ENCODE data around the gene CITED2. TPM values are rescaled to one million over a fixed set of nuclear protein-coding genes. Genes with fewer than 3 reads are reported as not detected.

The CITED2 gene
- total RNA-seq, 2 donors from 2014 or later = 119 to 208 TPM

GRCh38 chr6:139330306-139330705 lies 44.1 kb downstream of the CITED2 start:
- no peak for DNase-seq (ENCODE audit: low spot score)
- Histone ChIP-seq H3K27ac (no peak overlapping the region), H3K36me3 (no peaks in the 10 kb centered on the region), H3K9me3 (no peaks in the 10 kb centered on the region), H3K4me3 (no peak overlapping the region), H3K4me1 (peaks cover 0 to 2% of the 10 kb centered on the region in 2 donors), H3K27me3 (no peaks in the 10 kb centered on the region)
- TF ChIP-seq CTCF (IDR thresholded peaks at IDR 0.05) = no peak

DNA sequence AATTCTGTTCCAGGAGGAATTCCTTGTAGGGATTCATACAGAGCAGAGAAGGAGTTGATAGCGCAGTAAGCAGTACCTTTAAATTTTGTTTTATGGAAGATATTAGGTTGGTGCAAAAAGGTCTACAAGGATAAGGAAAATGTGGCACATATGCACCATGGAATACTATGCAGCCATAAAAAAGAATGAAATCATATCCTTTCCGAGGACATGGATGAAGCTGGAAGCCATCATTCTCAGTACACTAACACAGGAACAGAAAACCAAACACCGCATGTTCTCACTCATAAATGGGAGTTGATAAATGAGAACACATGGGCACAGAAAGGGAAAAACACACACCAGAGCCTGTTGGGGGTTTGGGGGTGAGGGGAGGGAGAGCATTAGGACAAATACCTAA lies 45.2 kb downstream of the CITED2 start:
- H3K9me3 ChIP-seq = no peaks in the 10 kb centered on the region
- H3K36me3 ChIP-seq = no peaks in the 10 kb centered on the region
- no peak overlapping the region for H3K27ac ChIP-seq
- H3K4me1 ChIP-seq = no peaks in the 10 kb centered on the region
- no peak for TF ChIP-seq CTCF (IDR thresholded peaks at IDR 0.05)
- H3K4me3 ChIP-seq = no peak overlapping the region
- H3K27me3 ChIP-seq = no peaks in the 10 kb centered on the region
- DNase-seq (ENCODE audit: low spot score) = no peak

DNA sequence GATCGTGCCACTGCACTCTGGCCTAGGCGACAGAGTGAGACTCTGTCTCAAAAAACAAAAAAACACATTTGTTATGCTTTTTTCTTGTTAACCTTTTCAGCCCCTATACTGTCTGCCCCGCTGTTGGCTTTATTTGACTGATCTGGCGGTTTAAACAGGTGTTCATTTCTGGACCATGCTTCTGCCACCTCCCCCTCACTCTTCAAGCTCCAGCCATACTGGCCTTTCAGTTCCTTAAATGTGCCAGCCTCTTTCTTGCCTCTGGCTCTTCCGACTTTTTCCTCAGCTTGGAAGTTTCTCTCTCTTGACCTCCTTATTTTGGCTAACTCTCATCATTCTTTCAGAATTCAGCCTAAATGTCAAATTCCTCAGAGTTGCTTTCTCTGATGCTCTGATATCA lies 47.4 kb downstream of the CITED2 start:
- no peak for TF ChIP-seq CTCF (IDR thresholded peaks at IDR 0.05)
- H3K9me3 ChIP-seq = no peaks in the 10 kb centered on the region
- no peaks in the 10 kb centered on the region for H3K27me3 ChIP-seq
- no peaks in the 10 kb centered on the region for H3K4me1 ChIP-seq
- no peaks in the 10 kb centered on the region for H3K36me3 ChIP-seq
- no peak for DNase-seq (ENCODE audit: low spot score)
- no peak overlapping the region for H3K27ac ChIP-seq
- H3K4me3 ChIP-seq = no peak overlapping the region

DNA sequence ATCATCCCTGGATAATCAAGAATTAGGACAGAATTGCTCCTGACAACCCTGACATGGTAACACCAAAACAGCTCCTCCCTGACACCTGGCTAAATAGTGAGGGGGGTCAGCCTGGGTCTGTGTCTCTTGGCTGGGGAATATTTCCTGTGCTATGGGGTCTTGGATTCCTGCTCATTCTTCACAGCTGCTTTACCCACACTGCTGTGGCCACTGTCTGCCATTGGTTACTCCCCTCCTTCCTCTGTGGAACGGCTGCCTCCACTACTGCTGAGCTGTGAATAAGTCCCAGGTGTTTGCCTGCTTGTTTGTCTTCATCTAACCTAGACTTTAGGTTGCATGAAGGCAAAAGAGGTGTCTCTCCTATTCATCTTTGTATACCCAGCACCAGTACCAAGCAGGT lies 48.8 kb downstream of the CITED2 start:
- TF ChIP-seq CTCF (IDR thresholded peaks at IDR 0.05) = no peak
- H3K4me1 ChIP-seq = no peaks in the 10 kb centered on the region
- H3K9me3 ChIP-seq = no peaks in the 10 kb centered on the region
- no peak overlapping the region for H3K27ac ChIP-seq
- no peak overlapping the region for H3K4me3 ChIP-seq
- no peaks in the 10 kb centered on the region for H3K27me3 ChIP-seq
- no peak for DNase-seq (ENCODE audit: low spot score)
- no peaks in the 10 kb centered on the region for H3K36me3 ChIP-seq

DNA sequence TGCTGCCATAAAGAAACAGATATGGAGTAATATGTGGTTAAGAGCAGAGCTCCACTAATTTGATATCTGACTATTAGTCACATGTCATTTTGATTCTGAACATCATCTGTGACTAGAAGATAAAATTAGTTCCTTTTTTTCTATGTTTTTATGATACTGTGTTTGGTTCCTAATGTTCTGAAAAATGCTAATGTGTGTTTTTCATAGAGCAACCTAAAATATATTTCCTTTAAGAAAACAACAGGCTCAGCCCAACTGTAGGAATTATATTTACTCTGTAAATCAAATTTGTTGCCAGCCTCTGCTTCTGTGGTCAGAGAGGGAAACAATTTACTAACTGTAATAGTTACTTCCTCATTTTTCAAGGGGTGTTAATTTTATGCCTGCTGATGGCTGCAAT lies 49.3 kb downstream of the CITED2 start:
- no peaks in the 10 kb centered on the region for H3K4me1 ChIP-seq
- H3K9me3 ChIP-seq = no peaks in the 10 kb centered on the region
- H3K4me3 ChIP-seq = no peak overlapping the region
- H3K36me3 ChIP-seq = no peaks in the 10 kb centered on the region
- no peaks in the 10 kb centered on the region for H3K27me3 ChIP-seq
- DNase-seq (ENCODE audit: low spot score) = no peak
- H3K27ac ChIP-seq = peak overlapping the region in 1 of 2 donors; percentile 56
- no peak for TF ChIP-seq CTCF (IDR thresholded peaks at IDR 0.05)

- H3K36me3 ChIP-seq = no peaks in the 10 kb centered on the region
- H3K9me3 ChIP-seq = no peaks in the 10 kb centered on the region
- H3K27ac ChIP-seq = peak overlapping the region; percentile 56 to 69
- H3K4me1 ChIP-seq = no peaks in the 10 kb centered on the region
- TF ChIP-seq CTCF (IDR thresholded peaks at IDR 0.05) = no peak
- no peaks in the 10 kb centered on the region for H3K27me3 ChIP-seq
- H3K4me3 ChIP-seq = no peak overlapping the region
- DNase-seq (ENCODE audit: low spot score) = no peak
Observed at GRCh38 chr6:139324301-139324555, 50.2 kb downstream of the CITED2 start.

Data from right atrium auricular region (tissue), 2 donors.